MG63 (cell line): ENCODE data around the gene U2SURP. TPM values are rescaled to one million over a fixed set of nuclear protein-coding genes. Genes with fewer than 3 reads are reported as not detected.
A peak's percentile ranks its signal among the peaks of the same experiment; 100 is the strongest.
"Not testable (repeated sequence)": the region's sequence is repeated elsewhere in the genome, so short reads cannot be mapped to it uniquely, and the experiment has no call there.

Experiments used
- DNase-seq: peaks from one replicate; pipeline ENCODE4 v3.0.0-alpha.2; 2020
- H3K27me3 ChIP-seq: fragments of 250-450 bp; sonication (Bioruptor Pico); 2 replicates; pipeline ENCODE4 v1.5.1; 2020; ENCODE audit warnings: mild to moderate bottlenecking, moderate library complexity
- H3K36me3 ChIP-seq: fragments of 250-450 bp; sonication (Bioruptor Pico); 2 replicates; pipeline ENCODE4 v1.5.1; 2020; ENCODE audit warnings: mild to moderate bottlenecking, moderate library complexity
- H3K4me3 ChIP-seq: fragments of 250-450 bp; sonication (Bioruptor Pico); 2 replicates; pipeline ENCODE4 v1.5.1; 2020; ENCODE audit warnings: mild to moderate bottlenecking, moderate library complexity
- H3K9me3 ChIP-seq: fragments of 250-450 bp; sonication (Bioruptor Pico); 2 replicates; pipeline ENCODE4 v1.5.1; 2020; ENCODE audit warnings: mild to moderate bottlenecking, moderate library complexity
- total RNA-seq: library from RNA; depleted of rRNA; stranded (reverse); fragments of >200 nt; shearing (Covaris generic); gene quantifications from 2 replicates; pipeline ENCODE4 v1.2.3, GENCODE V29; 2014; ENCODE audit warnings: low replicate concordance

U2SURP gene
- total RNA-seq, 1 experiment from 2014 or later, result 65.3 TPM

- Histone ChIP-seq H3K36me3 (peaks cover 84% of the 10 kb centered on the region), H3K4me3 (no peak overlapping the region)
- DNase-seq, result no peak
Observed at GRCh38 chr3:143037867-143038266, 36.5 kb downstream of the U2SURP start.

GRCh38 chr3:143040261-143040879 is 39.0 kb downstream of the U2SURP start:
- Histone ChIP-seq H3K9me3 (no peaks in the 10 kb centered on the region), H3K4me3 (no peak overlapping the region), H3K27me3 (no peaks in the 10 kb centered on the region), H3K36me3 (peaks cover 78% of the 10 kb centered on the region)
- no peak for DNase-seq

More at GRCh38 chr3:143037867-143038266, 36.5 kb downstream of the U2SURP start:
- H3K9me3 ChIP-seq, result no peaks in the 10 kb centered on the region
- no peaks in the 10 kb centered on the region for H3K27me3 ChIP-seq

- H3K27me3 ChIP-seq, result no peaks in the 10 kb centered on the region
- no peak for DNase-seq
- H3K9me3 ChIP-seq, result no peaks in the 10 kb centered on the region
- H3K4me3 ChIP-seq, result no peak overlapping the region
- peaks cover 68% of the 10 kb centered on the region for H3K36me3 ChIP-seq
Observed at GRCh38 chr3:143041903-143042302, 40.5 kb downstream of the U2SURP start.

- Histone ChIP-seq H3K27me3 (no peaks in the 10 kb centered on the region), H3K4me3 (no peak overlapping the region), H3K9me3 (no peaks in the 10 kb centered on the region), H3K36me3 (peaks cover 55% of the 10 kb centered on the region)
- peak; percentile 8 for DNase-seq
Observed at GRCh38 chr3:143045639-143046038, 44.3 kb downstream of the U2SURP start.

GRCh38 chr3:143046075-143046474 is 44.7 kb downstream of the U2SURP start:
- not testable (repeated sequence) for DNase-seq, H3K9me3 ChIP-seq, H3K27me3 ChIP-seq, H3K4me3 ChIP-seq
- H3K36me3 ChIP-seq, result peaks cover 55% of the 10 kb centered on the region

GRCh38 chr3:143054011-143054410 is 52.6 kb downstream of the U2SURP start:
- Histone ChIP-seq H3K36me3 (peaks cover 61% of the 10 kb centered on the region), H3K9me3 (no peaks in the 10 kb centered on the region), H3K27me3 (no peaks in the 10 kb centered on the region), H3K4me3 (no peak overlapping the region)
- no peak for DNase-seq

- Histone ChIP-seq H3K36me3 (peaks cover 55% of the 10 kb centered on the region), H3K9me3 (no peaks in the 10 kb centered on the region), H3K27me3 (no peaks in the 10 kb centered on the region), H3K4me3 (no peak overlapping the region)
- no peak for DNase-seq
Observed at GRCh38 chr3:143056372-143056771, 55.0 kb downstream of the U2SURP start.

- 0 out of 2 replicates have a peak, but pooled peaks cover 2% of the 10 kb centered on the region for H3K9me3 ChIP-seq
- no peaks in the 10 kb centered on the region for H3K27me3 ChIP-seq
- no peak for DNase-seq
- no peak overlapping the region for H3K4me3 ChIP-seq
- H3K36me3 ChIP-seq, result peaks cover 46% of the 10 kb centered on the region
Observed at GRCh38 chr3:143060906-143061305, 59.5 kb downstream of the U2SURP start.

- Histone ChIP-seq H3K9me3 (0 out of 2 replicates have a peak, but pooled peaks cover 2% of the 10 kb centered on the region), H3K4me3 (no peak overlapping the region), H3K27me3 (no peaks in the 10 kb centered on the region), H3K36me3 (peaks cover 31% of the 10 kb centered on the region)
- no peak for DNase-seq
Observed at GRCh38 chr3:143063018-143063417, 61.6 kb downstream of the U2SURP start.

GRCh38 chr3:143064777-143065176 is 63.4 kb downstream of the U2SURP start:
- no peak for DNase-seq
- Histone ChIP-seq H3K4me3 (no peak overlapping the region), H3K9me3 (0 out of 2 replicates have a peak, but pooled peaks cover 2% of the 10 kb centered on the region), H3K36me3 (peaks cover 28% of the 10 kb centered on the region), H3K27me3 (no peaks in the 10 kb centered on the region)

GRCh38 chr3:143065364-143065763 is 64.0 kb downstream of the U2SURP start:
- Histone ChIP-seq H3K27me3 (no peaks in the 10 kb centered on the region), H3K36me3 (peaks cover 25% of the 10 kb centered on the region), H3K9me3 (0 out of 2 replicates have a peak, but pooled peaks cover 2% of the 10 kb centered on the region), H3K4me3 (no peak overlapping the region)
- DNase-seq, result no peak

- Histone ChIP-seq H3K9me3 (0 out of 2 replicates have a peak, but pooled peaks cover 2% of the 10 kb centered on the region), H3K4me3 (no peak overlapping the region), H3K36me3 (peaks cover 22% of the 10 kb centered on the region), H3K27me3 (no peaks in the 10 kb centered on the region)
- no peak for DNase-seq
Observed at GRCh38 chr3:143066033-143066432, 64.7 kb downstream of the U2SURP start.

- Histone ChIP-seq H3K4me3 (no peak overlapping the region), H3K36me3 (peaks cover 12% of the 10 kb centered on the region), H3K9me3 (0 out of 2 replicates have a peak, but pooled peaks cover 2% of the 10 kb centered on the region), H3K27me3 (no peaks in the 10 kb centered on the region)
- no peak for DNase-seq
Observed at GRCh38 chr3:143067201-143067600, 65.8 kb downstream of the U2SURP start.

GRCh38 chr3:143068059-143068458 is 66.7 kb downstream of the U2SURP start:
- no peak overlapping the region for H3K4me3 ChIP-seq
- peaks cover 4% of the 10 kb centered on the region; the same call in 1 of the 2 replicates for H3K36me3 ChIP-seq
- H3K9me3 ChIP-seq, result 0 out of 2 replicates have a peak, but pooled peaks cover 2% of the 10 kb centered on the region
- DNase-seq, result no peak
- no peaks in the 10 kb centered on the region for H3K27me3 ChIP-seq

- Histone ChIP-seq H3K36me3 (no peaks in the 10 kb centered on the region), H3K27me3 (no peaks in the 10 kb centered on the region), H3K9me3 (no peaks in the 10 kb centered on the region), H3K4me3 (no peak overlapping the region)
- DNase-seq, result peak; percentile 41
Observed at GRCh38 chr3:143070977-143071551, 69.7 kb downstream of the U2SURP start.

GRCh38 chr3:143071776-143072175 is 70.4 kb downstream of the U2SURP start:
- no peak overlapping the region for H3K4me3 ChIP-seq
- no peaks in the 10 kb centered on the region for H3K27me3 ChIP-seq
- DNase-seq, result no peak
- H3K36me3 ChIP-seq, result no peaks in the 10 kb centered on the region
- H3K9me3 ChIP-seq, result no peaks in the 10 kb centered on the region

- DNase-seq, H3K27me3 ChIP-seq, H3K4me3 ChIP-seq, H3K9me3 ChIP-seq, H3K36me3 ChIP-seq: not testable (repeated sequence)
Observed at GRCh38 chr3:143072298-143073020, 71.1 kb downstream of the U2SURP start.
